ENCODE results near the gene COLEC11. TPM values are rescaled to one million over a fixed set of nuclear protein-coding genes. Genes with fewer than 3 reads are reported as not detected.

Gene COLEC11
- total RNA-seq, 2 experiments from 2014 or later = 0.47 TPM; not detected in 1

GRCh38 chr2:3584608-3585260 is 10.2 kb upstream of the COLEC11 start:
- Histone ChIP-seq H3K36me3 (ENCODE audit: insufficient read depth, low read length) (peaks cover 44% of the 10 kb centered on the region), H3K4me1 (ENCODE audit: insufficient read depth, low read length) (no peaks in the 10 kb centered on the region), H3K4me3 (ENCODE audit: low read length) (no peak overlapping the region), H3K27me3 (ENCODE audit: control insufficient read depth in 1 of 2, insufficient read depth in 2 of 2, low read length in 2 of 2) (no peaks in the 10 kb centered on the region), H3K27ac (ENCODE audit: low read depth in 1 of 2, low read length in 2 of 2) (no peak overlapping the region), H3K9me3 (ENCODE audit: control insufficient read depth in 1 of 2, insufficient read depth in 1 of 2, low read length in 2 of 2) (no peaks in the 10 kb centered on the region)
- POLR2A ChIA-PET = no interaction called here
- Mint-ChIP-seq H3K4me3 (no peak overlapping the region), H3K36me3 (ENCODE audit: low read depth) (peaks cover 78% of the 10 kb centered on the region), H3K4me1 (ENCODE audit: low read depth) (peaks cover under 1% of the 10 kb centered on the region), H3K27me3 (no peaks in the 10 kb centered on the region), H3K9me3 (no peaks in the 10 kb centered on the region), H3K27ac (no peak overlapping the region)
- CTCF ChIA-PET = no interaction called here
- DNase-seq = no peak
- no peak for ATAC-seq (ENCODE audit: poor library complexity)
- intact Hi-C loops (cut with DNase I, micrococcal nuclease) = no loop called here
- TF ChIP-seq CTCF (IDR thresholded peaks at IDR 0.05) = no peak

- TF ChIP-seq CTCF (IDR thresholded peaks at IDR 0.05) = no peak
- ATAC-seq (ENCODE audit: poor library complexity) (no peak), DNase-seq (no peak)
- H3K4me1 Mint-ChIP-seq (ENCODE audit: low read depth) = no peaks in the 10 kb centered on the region
- no peaks in the 10 kb centered on the region for H3K9me3 ChIP-seq (ENCODE audit: control insufficient read depth in 1 of 2, insufficient read depth in 1 of 2, low read length in 2 of 2)
- CTCF ChIA-PET = no interaction called here
- H3K4me3 ChIP-seq (ENCODE audit: low read length) = no peak overlapping the region
- H3K27me3 ChIP-seq (ENCODE audit: control insufficient read depth in 1 of 2, insufficient read depth in 2 of 2, low read length in 2 of 2) = no peaks in the 10 kb centered on the region
- no peaks in the 10 kb centered on the region for H3K4me1 ChIP-seq (ENCODE audit: insufficient read depth, low read length)
- H3K27ac Mint-ChIP-seq = no peak overlapping the region
- H3K27ac ChIP-seq (ENCODE audit: low read depth in 1 of 2, low read length in 2 of 2) = no peak overlapping the region
- intact Hi-C loops (cut with DNase I, micrococcal nuclease) = no loop called here
- H3K36me3 ChIP-seq (ENCODE audit: insufficient read depth, low read length) = peaks cover 37% of the 10 kb centered on the region
- peaks cover 73% of the 10 kb centered on the region for H3K36me3 Mint-ChIP-seq (ENCODE audit: low read depth)
- POLR2A ChIA-PET = no interaction called here
- H3K9me3 Mint-ChIP-seq = no peaks in the 10 kb centered on the region
- H3K27me3 Mint-ChIP-seq = no peaks in the 10 kb centered on the region
- no peak overlapping the region for H3K4me3 Mint-ChIP-seq
These were observed 9.4 kb upstream of the COLEC11 start for GRCh38 chr2:3585261-3586109.

GRCh38 chr2:3586220-3586619 is 8.7 kb upstream of the COLEC11 start:
- Mint-ChIP-seq H3K9me3 (no peaks in the 10 kb centered on the region), H3K27ac (no peak overlapping the region), H3K36me3 (ENCODE audit: low read depth) (peaks cover 66% of the 10 kb centered on the region), H3K4me1 (ENCODE audit: low read depth) (no peaks in the 10 kb centered on the region), H3K4me3 (no peak overlapping the region), H3K27me3 (no peaks in the 10 kb centered on the region)
- Histone ChIP-seq H3K27ac (ENCODE audit: low read depth in 1 of 2, low read length in 2 of 2) (no peak overlapping the region), H3K4me3 (ENCODE audit: low read length) (no peak overlapping the region), H3K36me3 (ENCODE audit: insufficient read depth, low read length) (peaks cover 30% of the 10 kb centered on the region), H3K4me1 (ENCODE audit: insufficient read depth, low read length) (no peaks in the 10 kb centered on the region), H3K27me3 (ENCODE audit: control insufficient read depth in 1 of 2, insufficient read depth in 2 of 2, low read length in 2 of 2) (no peaks in the 10 kb centered on the region), H3K9me3 (ENCODE audit: control insufficient read depth in 1 of 2, insufficient read depth in 1 of 2, low read length in 2 of 2) (no peaks in the 10 kb centered on the region)
- POLR2A ChIA-PET = no interaction called here
- DNase-seq = no peak
- no peak for ATAC-seq (ENCODE audit: poor library complexity)
- no peak for TF ChIP-seq CTCF (IDR thresholded peaks at IDR 0.05)
- intact Hi-C loops (cut with DNase I, micrococcal nuclease) = no loop called here
- CTCF ChIA-PET = no interaction called here
